ENCODE measurements around the gene PTGES2. TPM values are rescaled to one million over a fixed set of nuclear protein-coding genes. Genes with fewer than 3 reads are reported as not detected.
"Not testable (repeated sequence)": the region's sequence is repeated elsewhere in the genome, so short reads cannot be mapped to it uniquely, and the experiment has no call there.

Gene PTGES2
- total RNA-seq, 1 donor from 2014 or later = 89.8 TPM

- no peak for DNase-seq
- Mint-ChIP-seq H3K27me3 (peaks cover 36% of the 10 kb centered on the region), H3K9me3 (no peaks in the 10 kb centered on the region), H3K27ac (peak overlapping the region; percentile 58), H3K36me3 (ENCODE audit: low read depth) (no peaks in the 10 kb centered on the region), H3K4me3 (no peak overlapping the region), H3K4me1 (peaks cover 18% of the 10 kb centered on the region)
- intact Hi-C loops (cut with micrococcal nuclease) = no loop called here
These were observed 9.6 kb upstream of the PTGES2 start for GRCh38 chr9:128136816-128137793.

GRCh38 chr9:128135561-128135960 lies 8.0 kb upstream of the PTGES2 start:
- DNase-seq; H3K9me3 Mint-ChIP-seq; intact Hi-C loops (cut with micrococcal nuclease); H3K36me3 Mint-ChIP-seq (ENCODE audit: low read depth); H3K4me3 Mint-ChIP-seq; H3K27ac Mint-ChIP-seq: not testable (repeated sequence)
- peaks cover 13% of the 10 kb centered on the region for H3K4me1 Mint-ChIP-seq
- peaks cover 38% of the 10 kb centered on the region for H3K27me3 Mint-ChIP-seq

- H3K36me3 Mint-ChIP-seq (ENCODE audit: low read depth); DNase-seq; H3K9me3 Mint-ChIP-seq; H3K27ac Mint-ChIP-seq; intact Hi-C loops (cut with micrococcal nuclease); H3K4me3 Mint-ChIP-seq: not testable (repeated sequence)
- peaks cover 36% of the 10 kb centered on the region for H3K27me3 Mint-ChIP-seq
- H3K4me1 Mint-ChIP-seq = peaks cover 24% of the 10 kb centered on the region
These were observed 4.6 kb upstream of the PTGES2 start for GRCh38 chr9:128132139-128132538.

GRCh38 chr9:128131346-128131745 lies 3.8 kb upstream of the PTGES2 start:
- H3K4me3 Mint-ChIP-seq; H3K27ac Mint-ChIP-seq; DNase-seq; intact Hi-C loops (cut with micrococcal nuclease); H3K9me3 Mint-ChIP-seq; H3K36me3 Mint-ChIP-seq (ENCODE audit: low read depth): not testable (repeated sequence)
- peaks cover 25% of the 10 kb centered on the region for H3K4me1 Mint-ChIP-seq
- peaks cover 35% of the 10 kb centered on the region for H3K27me3 Mint-ChIP-seq

- Mint-ChIP-seq H3K4me1 (peaks cover 29% of the 10 kb centered on the region), H3K27me3 (peaks cover 31% of the 10 kb centered on the region)
- H3K4me3 Mint-ChIP-seq; H3K36me3 Mint-ChIP-seq (ENCODE audit: low read depth); H3K9me3 Mint-ChIP-seq; DNase-seq; H3K27ac Mint-ChIP-seq; intact Hi-C loops (cut with micrococcal nuclease): not testable (repeated sequence)
These were observed 3.1 kb upstream of the PTGES2 start for GRCh38 chr9:128130651-128131050.

GRCh38 chr9:128129976-128130590 lies 2.6 kb upstream of the PTGES2 start:
- intact Hi-C loops (cut with micrococcal nuclease) = loop anchor here (5.0 kb wide), 1 partner anchor 62 kb away; the partner anchor contains the start of gene CIZ1
- peak overlapping the region; percentile 58 for H3K4me3 Mint-ChIP-seq
- peak; percentile 88 for DNase-seq
- H3K4me1 Mint-ChIP-seq = peaks cover 30% of the 10 kb centered on the region
- not testable (repeated sequence) for H3K9me3 Mint-ChIP-seq; H3K36me3 Mint-ChIP-seq (ENCODE audit: low read depth); H3K27ac Mint-ChIP-seq
- H3K27me3 Mint-ChIP-seq = peaks cover 26% of the 10 kb centered on the region

- DNase-seq = no peak
- no peaks in the 10 kb centered on the region for H3K9me3 Mint-ChIP-seq
- H3K4me1 Mint-ChIP-seq = peaks cover 35% of the 10 kb centered on the region
- H3K27ac Mint-ChIP-seq = peak overlapping the region; percentile 99
- H3K27me3 Mint-ChIP-seq = peaks cover 18% of the 10 kb centered on the region
- H3K36me3 Mint-ChIP-seq (ENCODE audit: low read depth) = peaks cover 13% of the 10 kb centered on the region
- intact Hi-C loops (cut with micrococcal nuclease) = loop anchor here (1.0 to 5.0 kb wide), 7 partner anchors 31 to 193 kb away; partner anchors contain the start of genes BBLN, CIZ1, COQ4 and GOLGA2
- peak overlapping the region; percentile 99 for H3K4me3 Mint-ChIP-seq
These were observed 1.5 kb upstream of the PTGES2 start for GRCh38 chr9:128128836-128129590.

- intact Hi-C loops (cut with micrococcal nuclease) = loop anchor here (1.0 to 5.0 kb wide), 10 partner anchors 11 to 351 kb away; partner anchors contain the start of genes BBLN, CIZ1, COQ4 and DNM1
- H3K27me3 Mint-ChIP-seq = peaks cover 10% of the 10 kb centered on the region
- peak; percentile 96 for DNase-seq
- no peaks in the 10 kb centered on the region for H3K9me3 Mint-ChIP-seq
- H3K4me3 Mint-ChIP-seq = peak overlapping the region; percentile 99
- peaks cover 18% of the 10 kb centered on the region for H3K36me3 Mint-ChIP-seq (ENCODE audit: low read depth)
- H3K4me1 Mint-ChIP-seq = peaks cover 32% of the 10 kb centered on the region
- peak overlapping the region; percentile 99 for H3K27ac Mint-ChIP-seq
These were observed 684 bp upstream of the PTGES2 start for GRCh38 chr9:128127990-128128835.

- no peak for DNase-seq
- no peaks in the 10 kb centered on the region for H3K27me3 Mint-ChIP-seq
- H3K4me1 Mint-ChIP-seq = peaks cover 29% of the 10 kb centered on the region
- H3K9me3 Mint-ChIP-seq = no peaks in the 10 kb centered on the region
- H3K4me3 Mint-ChIP-seq = peak overlapping the region; percentile 99
- intact Hi-C loops (cut with micrococcal nuclease) = loop anchor here (2.0 to 5.0 kb wide), 2 partner anchors 67 to 349 kb away; partner anchors contain the start of gene CIZ1
- H3K36me3 Mint-ChIP-seq (ENCODE audit: low read depth) = peaks cover 24% of the 10 kb centered on the region
- H3K27ac Mint-ChIP-seq = peak overlapping the region; percentile 58
These were observed 1.8 kb downstream of the PTGES2 start for GRCh38 chr9:128125580-128126354.

- intact Hi-C loops (cut with micrococcal nuclease) = loop anchor here (5.0 kb wide), 1 partner anchor 67 kb away; the partner anchor contains the start of gene CIZ1
- Mint-ChIP-seq H3K4me3 (peak overlapping the region; percentile 99), H3K27me3 (no peaks in the 10 kb centered on the region), H3K27ac (peak overlapping the region; percentile 16), H3K4me1 (peaks cover 29% of the 10 kb centered on the region), H3K9me3 (no peaks in the 10 kb centered on the region), H3K36me3 (ENCODE audit: low read depth) (peaks cover 25% of the 10 kb centered on the region)
- peak; percentile 83 for DNase-seq
These were observed 2.5 kb downstream of the PTGES2 start for GRCh38 chr9:128124873-128125579.

- intact Hi-C loops (cut with micrococcal nuclease) = no loop called here
- no peaks in the 10 kb centered on the region for H3K27me3 Mint-ChIP-seq
- no peaks in the 10 kb centered on the region for H3K9me3 Mint-ChIP-seq
- H3K27ac Mint-ChIP-seq = no peak overlapping the region
- no peak overlapping the region for H3K4me3 Mint-ChIP-seq
- peaks cover 25% of the 10 kb centered on the region for H3K36me3 Mint-ChIP-seq (ENCODE audit: low read depth)
- peaks cover 25% of the 10 kb centered on the region for H3K4me1 Mint-ChIP-seq
- no peak for DNase-seq
These were observed 3.1 kb downstream of the PTGES2 start for GRCh38 chr9:128124451-128124850.

Data from activated CD4-positive, alpha-beta T cell treated with anti-CD3 and anti-CD28 coated beads, Interleukin-2, amount 10 ng/mL, durations not matched to agents 24 days and 14 days (primary cell).